Testis (tissue), 3 donors: ENCODE measurements around the gene JOSD2. TPM values are rescaled to one million over a fixed set of nuclear protein-coding genes. Genes with fewer than 3 reads are reported as not detected.

Experiments
- DNase-seq: peaks from one replicate; pipeline ENCODE4 v3.0.0-alpha.2; 2019
- H3K27ac ChIP-seq, 2 donors: fragments of 200-600 bp; sonication (generic); one replicate each; pipeline ENCODE4 v1.5.1; 2019
- H3K27me3 ChIP-seq: fragments of 200-600 bp; sonication (generic); one replicate; pipeline ENCODE4 v1.5.1; 2019
- H3K36me3 ChIP-seq: fragments of 200-600 bp; sonication (generic); one replicate; pipeline ENCODE4 v1.5.1; 2017; ENCODE audit warnings: low read depth; ENCODE audit errors: missing control alignments
- H3K4me1 ChIP-seq: fragments of 200-600 bp; sonication (generic); one replicate; pipeline ENCODE4 v1.5.1; 2019
- H3K4me3 ChIP-seq, 2 donors: fragments of 200-600 bp; sonication (generic); one replicate each; pipeline ENCODE4 v1.5.1; 2017 to 2019
- H3K9me3 ChIP-seq: fragments of 200-600 bp; sonication (generic); one replicate; pipeline ENCODE4 v1.5.1; 2017
- CTCF ChIP-seq, 3 experiments: fragments of 450-650 bp in 2 of 3; fragments of 200-600 bp in 1 of 3; sonication (generic) in 1 of 3; IDR thresholded peaks; one replicate each; pipeline ENCODE4 v1.5.1; 2016 to 2019; ENCODE audit warnings: antibody characterized with exemption in 3 of 3, mild to moderate bottlenecking in 2 of 3, moderate library complexity in 1 of 3
- POLR2A ChIP-seq: fragments of 450-650 bp; IDR thresholded peaks from one replicate; pipeline ENCODE4 v1.6.1; 2017; ENCODE audit warnings: antibody characterized with exemption, mild to moderate bottlenecking, moderate library complexity
- WGBS, 2 donors: methylation state at CpG; one replicate each; pipeline ENCODE4 v1.1.5; 2018; 5-methylcytosine and 5-hydroxymethylcytosine counted together
- intact Hi-C: fragments of 100-400 bp; cut with DNase I; formaldehyde crosslinking; loops from one replicate; pipeline ENCODE4 v1.15.1; 2023; ENCODE audit warnings: low total_unique reads
- polyA plus RNA-seq: library from polyadenylated mRNA; stranded (reverse); fragments of 350-450 nt; fragmentation: Illumina TruSeq; extraction: RNeasy Lipid Tissue Mini Kit (QIAGEN cat#74804); gene quantifications from one replicate; pipeline ENCODE4 v1.2.3, GENCODE V29; 2014; ENCODE audit warnings: low read depth, low replicate concordance; ENCODE audit not compliant: insufficient read depth
- total RNA-seq, 2 donors: library from RNA; depleted of rRNA; stranded (reverse); fragments of >200 nt; gene quantifications; one replicate each; pipeline ENCODE4 v1.2.3, GENCODE V29; 2016

Gene JOSD2
- total and polyA plus RNA-seq, 3 donors from 2014 or later, result 21.6 to 37.7 (median 26.1) TPM

- Histone ChIP-seq H3K27ac (no peak overlapping the region), H3K4me1 (peaks cover 9% of the 10 kb centered on the region), H3K27me3 (no peaks in the 10 kb centered on the region), H3K9me3 (no peaks in the 10 kb centered on the region), H3K36me3 (no peaks in the 10 kb centered on the region), H3K4me3 (no peak overlapping the region)
- DNase-seq, result no peak
- WGBS, 2 donors, result 87 to 88% methylated on average over 20 to 36 of the region's 37 CpGs
- intact Hi-C loops, result no loop called here
- TF ChIP-seq CTCF (IDR thresholded peaks at IDR 0.05), result no peak
- no peak for TF ChIP-seq POLR2A
These were observed 30.5 kb downstream of the JOSD2 start for GRCh38 chr19:50480281-50481111.

- H3K36me3 ChIP-seq, result no peaks in the 10 kb centered on the region
- intact Hi-C loops, result no loop called here
These were observed 31.2 kb downstream of the JOSD2 start for GRCh38 chr19:50479761-50480251.

GRCh38 chr19:50478901-50479715 is 31.9 kb downstream of the JOSD2 start:
- intact Hi-C loops, result no loop called here
- no peak for DNase-seq
- 72 to 88% methylated on average over 6 to 19 of the region's 19 CpGs for WGBS, 2 donors
- no peaks in the 10 kb centered on the region for H3K27me3 ChIP-seq
- no peak for TF ChIP-seq POLR2A
- TF ChIP-seq CTCF (IDR thresholded peaks at IDR 0.05), result no peak
- H3K4me1 ChIP-seq, result peaks cover 9% of the 10 kb centered on the region
- no peak overlapping the region for H3K4me3 ChIP-seq
- no peak overlapping the region for H3K27ac ChIP-seq
- no peaks in the 10 kb centered on the region for H3K36me3 ChIP-seq
- no peaks in the 10 kb centered on the region for H3K9me3 ChIP-seq

More at GRCh38 chr19:50479761-50480251, 31.2 kb downstream of the JOSD2 start:
- no peaks in the 10 kb centered on the region for H3K9me3 ChIP-seq
- H3K27me3 ChIP-seq, result no peaks in the 10 kb centered on the region
- no peak for TF ChIP-seq POLR2A
- TF ChIP-seq CTCF (IDR thresholded peaks at IDR 0.05), result no peak
- DNase-seq, result no peak
- peaks cover 9% of the 10 kb centered on the region for H3K4me1 ChIP-seq
- H3K27ac ChIP-seq, result no peak overlapping the region
- 95% methylated on average over 4 to 16 of the region's 16 CpGs for WGBS, 2 donors
- no peak overlapping the region for H3K4me3 ChIP-seq

GRCh38 chr19:50477751-50478515 is 33.1 kb downstream of the JOSD2 start:
- H3K4me3 ChIP-seq, result peak overlapping the region in 1 of 2 donors; percentile 88
- intact Hi-C loops, result no loop called here
- no peak overlapping the region for H3K27ac ChIP-seq
- no peak for TF ChIP-seq POLR2A
- no peak for TF ChIP-seq CTCF (IDR thresholded peaks at IDR 0.05)
- 84 to 93% methylated on average over 17 of the region's 17 CpGs for WGBS, 2 donors
- H3K9me3 ChIP-seq, result no peaks in the 10 kb centered on the region
- DNase-seq, result no peak
- H3K27me3 ChIP-seq, result no peaks in the 10 kb centered on the region
- peaks cover 9% of the 10 kb centered on the region for H3K4me1 ChIP-seq
- H3K36me3 ChIP-seq, result no peaks in the 10 kb centered on the region
